GM18505 (cell line): ENCODE data around the gene METTL1.

Experiments used
- ATAC-seq: cut with Tn5 transposase; IDR thresholded peaks from one replicate; pipeline ENCODE4 v1.9.1; 2021; ENCODE audit not compliant: unreplicated experiment
- POLR2A ChIP-seq: IDR thresholded peaks from 4 replicates; pipeline ENCODE4 v1.6.1; 2011; ENCODE audit warnings: borderline replicate concordance; ENCODE audit not compliant: insufficient read depth, insufficient read length; ENCODE audit errors: extremely low read depth

The METTL1 gene

GRCh38 chr12:57738661-57739237 lies 33.2 kb downstream of the METTL1 start, which contains the start of gene AGAP2:
Gene AGAP2, minus strand, starts transcription at chr12:57738742. Its CDS starts 496 bp downstream, at chr12:57738246.
- TF ChIP-seq POLR2A: no peak
- ATAC-seq: no peak

- ATAC-seq: no peak
These were observed 34.1 kb downstream of the METTL1 start for GRCh38 chr12:57737467-57738460.

DNA sequence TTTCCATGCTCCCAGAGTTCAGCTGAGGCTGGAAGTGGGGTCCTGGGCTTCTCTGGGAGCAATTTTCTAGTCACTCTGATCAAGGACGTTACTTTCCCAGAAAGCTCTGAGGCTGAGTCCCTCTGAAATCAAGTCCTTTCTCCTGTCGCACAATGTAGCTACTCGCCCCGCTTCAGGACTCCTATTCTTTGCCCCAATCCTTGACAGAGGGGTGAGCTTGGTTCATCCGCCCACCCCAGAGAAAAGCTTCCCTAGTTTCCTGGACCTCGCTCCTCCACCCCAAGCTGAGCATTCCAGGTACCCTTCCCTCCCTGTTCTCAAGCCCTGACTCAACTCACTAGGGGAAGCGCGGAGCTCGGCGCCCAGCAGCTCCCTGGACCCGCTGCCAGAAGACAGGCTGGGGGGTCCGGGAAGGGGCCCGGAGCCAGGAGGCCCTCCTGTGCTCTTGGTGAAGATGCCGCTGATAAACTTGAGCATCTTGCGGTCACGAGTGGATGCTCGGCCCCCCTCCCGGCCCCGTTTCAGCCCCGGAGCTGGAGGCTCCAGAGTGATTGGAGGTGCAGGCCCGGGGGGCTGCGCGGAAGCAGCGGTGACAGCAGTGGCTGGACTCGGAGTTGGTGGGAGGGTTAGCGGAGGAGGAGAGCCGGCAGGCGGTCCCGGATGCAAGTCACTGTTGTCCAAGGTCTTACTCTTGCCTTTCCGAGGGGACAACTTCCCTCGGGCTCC lies 35.0 kb downstream of the METTL1 start:
- no peak for TF ChIP-seq POLR2A
- no peak for ATAC-seq

More at GRCh38 chr12:57737467-57738460, 34.1 kb downstream of the METTL1 start:
- no peak for TF ChIP-seq POLR2A

DNA sequence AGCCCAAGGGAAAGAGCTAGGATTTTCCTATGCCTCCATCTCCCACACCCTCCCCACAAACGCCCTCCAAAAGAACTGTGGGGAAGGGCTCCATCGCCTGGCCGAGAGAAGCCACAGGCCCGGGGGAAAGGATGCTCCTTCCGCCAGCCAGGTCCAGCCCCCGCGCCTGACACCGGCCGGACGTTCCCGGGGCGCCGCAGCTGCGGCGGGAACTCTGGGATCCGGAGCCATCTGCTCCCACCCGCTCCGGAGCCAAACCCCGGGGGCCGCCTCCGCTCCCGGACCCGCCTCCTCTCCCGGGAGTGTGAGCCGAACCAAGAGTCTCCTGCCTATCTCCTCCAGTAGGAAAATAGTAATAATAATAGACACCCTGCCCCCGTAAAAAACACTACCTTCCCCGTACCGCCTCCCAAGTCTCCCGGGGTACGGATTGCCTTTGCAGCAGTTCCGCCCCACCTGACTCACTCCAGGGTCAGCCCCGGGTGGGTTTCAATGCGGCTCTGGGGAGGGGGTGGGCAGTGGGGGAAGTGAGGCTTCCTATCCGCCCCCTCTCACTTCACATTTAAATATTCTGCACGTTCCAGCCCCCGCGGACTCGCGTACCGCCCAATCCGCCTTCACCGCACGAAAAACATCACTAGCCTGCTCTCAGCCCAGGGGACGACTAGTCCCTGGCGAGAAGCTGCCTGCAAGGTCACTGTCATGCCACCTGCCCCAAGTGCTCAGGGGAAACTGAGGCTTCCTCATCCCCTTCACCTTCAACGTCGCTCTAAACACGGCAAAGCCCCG lies 35.8 kb downstream of the METTL1 start:
- no peak for ATAC-seq
- no peak for TF ChIP-seq POLR2A

DNA sequence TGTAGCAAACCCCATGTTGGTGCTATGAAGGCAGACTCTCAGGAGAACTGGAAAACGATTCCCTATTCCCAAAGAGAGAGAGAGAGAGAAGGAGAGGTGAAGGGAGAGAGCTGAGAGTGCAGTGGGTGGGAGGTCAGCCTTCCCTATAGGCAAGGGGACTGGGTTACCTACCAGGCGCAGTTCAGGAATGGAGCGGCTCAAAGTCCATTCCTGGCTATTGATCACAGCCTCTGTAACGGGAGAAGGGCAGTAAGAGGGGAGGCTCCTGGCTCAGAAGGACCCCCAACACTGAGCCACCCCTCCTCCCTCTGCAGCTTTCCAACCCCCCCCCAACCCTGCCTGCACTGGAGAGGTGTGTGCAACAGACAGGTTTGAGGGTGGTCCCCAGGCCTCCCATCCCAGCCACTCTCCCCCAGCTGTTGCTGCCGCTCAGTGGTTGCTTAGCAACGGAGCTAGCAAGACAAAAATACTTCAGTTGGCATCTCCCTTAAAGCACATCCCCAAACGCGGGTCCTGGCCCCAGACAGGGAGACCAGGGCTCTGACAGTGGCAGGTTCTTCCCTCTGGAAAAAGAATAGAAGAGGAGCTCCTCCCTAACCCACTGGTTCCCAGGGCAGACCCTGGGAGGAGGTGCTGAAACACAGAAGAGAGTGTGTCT lies 36.6 kb downstream of the METTL1 start:
- TF ChIP-seq POLR2A: no peak
- no peak for ATAC-seq

- TF ChIP-seq POLR2A: no peak
- no peak for ATAC-seq
These were observed 37.3 kb downstream of the METTL1 start for GRCh38 chr12:57734591-57734990.

- no peak for TF ChIP-seq POLR2A
- ATAC-seq: no peak
These were observed 38.0 kb downstream of the METTL1 start for GRCh38 chr12:57733928-57734327.

- TF ChIP-seq POLR2A: no peak
- no peak for ATAC-seq
These were observed 38.9 kb downstream of the METTL1 start for GRCh38 chr12:57732726-57733593.

DNA sequence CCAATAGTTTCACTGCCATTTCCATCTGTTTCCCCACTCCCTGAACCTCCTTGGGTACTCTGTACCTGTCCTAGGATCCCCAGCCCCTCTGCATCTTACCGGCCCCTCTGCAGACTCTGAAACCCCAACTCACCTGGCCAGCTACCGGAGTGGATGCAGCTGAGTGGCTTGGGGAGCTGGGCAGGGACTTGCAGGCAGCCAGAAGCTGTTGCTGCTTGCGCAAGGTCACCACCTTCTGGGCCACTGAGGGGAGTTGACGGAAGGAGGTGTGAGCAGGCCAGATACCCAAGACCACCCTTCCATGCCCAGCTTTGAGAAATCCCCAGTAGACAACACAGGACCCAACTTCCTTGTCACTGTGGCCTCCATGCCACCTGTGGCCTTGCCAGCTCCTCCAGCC lies 39.6 kb downstream of the METTL1 start:
- ATAC-seq: no peak
- no peak for TF ChIP-seq POLR2A

GRCh38 chr12:57731411-57732080 lies 40.4 kb downstream of the METTL1 start:
- ATAC-seq: no peak

GRCh38 chr12:57730336-57731067 lies 41.4 kb downstream of the METTL1 start:
- TF ChIP-seq POLR2A: no peak
- ATAC-seq: no peak

More at GRCh38 chr12:57731411-57732080, 40.4 kb downstream of the METTL1 start:
- no peak for TF ChIP-seq POLR2A

- ATAC-seq: no peak
- no peak for TF ChIP-seq POLR2A
These were observed 42.5 kb downstream of the METTL1 start for GRCh38 chr12:57729321-57729844.
